WTC11 (cell line): ENCODE measurements around the gene CNGA2. TPM values are rescaled to one million over a fixed set of nuclear protein-coding genes. Genes with fewer than 3 reads are reported as not detected.

ENCODE experiments used
- ATAC-seq: fragments of 200-7000 bp; cut with Tn5 transposase; 2 replicates; pipeline ENCODE4 v1.10.0; 2021; ENCODE audit warnings: mild to moderate bottlenecking, moderate library complexity
- CTCF ChIA-PET: fragments of 300-600 bp; sonication (Branson Sonifier 250); formaldehyde crosslinking; loops from one replicate; lab custom pipeline; 2021; ENCODE audit warnings: antibody characterized with exemption; lab: Charles Lee
- POLR2A ChIA-PET: fragments of 350-600 bp; sonication (Branson Sonifier 250); formaldehyde crosslinking; loops from one replicate; lab custom pipeline; 2021; ENCODE audit warnings: antibody characterized with exemption; lab: Charles Lee
- DNase-seq: peaks from one replicate; pipeline ENCODE4 v3.0.0; 2021; ENCODE audit warnings: low spot score
- H3K27ac Mint-ChIP-seq: 2 replicates; pipeline ENCODE4 v1.8.0; 2021; ENCODE audit warnings: mixed read lengths
- H3K27me3 Mint-ChIP-seq: 2 replicates; pipeline ENCODE4 v1.8.0; 2021; ENCODE audit warnings: low read depth, mild to moderate bottlenecking, moderate library complexity, mixed read lengths
- H3K36me3 Mint-ChIP-seq: 2 replicates; pipeline ENCODE4 v1.8.0; 2021; ENCODE audit warnings: mixed read lengths
- H3K4me1 Mint-ChIP-seq: 2 replicates; pipeline ENCODE4 v1.8.0; 2022; ENCODE audit warnings: mixed read lengths
- H3K4me3 Mint-ChIP-seq: 2 replicates; pipeline ENCODE4 v1.8.0; 2021; ENCODE audit warnings: mild to moderate bottlenecking, moderate library complexity, mixed read lengths
- H3K9me3 Mint-ChIP-seq: 2 replicates; pipeline ENCODE4 v1.8.0; 2021; ENCODE audit warnings: mixed read lengths
- CBFB ChIP-seq: sonication (generic); formaldehyde crosslinking; IDR thresholded peaks from 2 replicates; pipeline ENCODE4 v1.8.1; 2022; ENCODE audit warnings: mild to moderate bottlenecking, low read depth, missing genetic modification reagents
- CREB1 ChIP-seq: sonication (generic); formaldehyde crosslinking; IDR thresholded peaks from 2 replicates; pipeline ENCODE4 v1.8.0; 2023; ENCODE audit warnings: mild to moderate bottlenecking, missing genetic modification reagents
- ELF4 ChIP-seq: sonication (generic); formaldehyde crosslinking; IDR thresholded peaks from 2 replicates; pipeline ENCODE4 v1.8.1; 2022; ENCODE audit warnings: low read depth, mild to moderate bottlenecking, moderate library complexity, missing genetic modification reagents
- ERG ChIP-seq: fragments of 250-450 bp; sonication (Bioruptor Pico); IDR thresholded peaks from 2 replicates; pipeline ENCODE4 v1.8.0; 2021; ENCODE audit warnings: mild to moderate bottlenecking
- FOXK1 ChIP-seq: sonication (generic); formaldehyde crosslinking; IDR thresholded peaks from 2 replicates; pipeline ENCODE4 v1.8.0; 2022; ENCODE audit warnings: mild to moderate bottlenecking, moderate library complexity, missing genetic modification reagents
- GRHL2 ChIP-seq: fragments of 250-450 bp; sonication (Bioruptor Pico); IDR thresholded peaks from 2 replicates; pipeline ENCODE4 v1.8.0; 2022; ENCODE audit warnings: mild to moderate bottlenecking, moderate library complexity; ENCODE audit not compliant: insufficient replicate concordance, severe bottlenecking
- HMGA2 ChIP-seq: fragments of 250-450 bp; sonication (Bioruptor Pico); IDR thresholded peaks from 2 replicates; pipeline ENCODE4 v1.4.0; 2021; ENCODE audit warnings: mild to moderate bottlenecking, moderate library complexity
- JUN ChIP-seq: sonication (generic); formaldehyde crosslinking; IDR thresholded peaks from 2 replicates; pipeline ENCODE4 v1.8.0; 2023; ENCODE audit warnings: mild to moderate bottlenecking, missing genetic modification reagents
- KAT7 ChIP-seq: sonication (generic); formaldehyde crosslinking; IDR thresholded peaks from 2 replicates; pipeline ENCODE4 v1.8.1; 2023; ENCODE audit warnings: missing genetic modification reagents, mild to moderate bottlenecking, borderline replicate concordance
- NFATC4 ChIP-seq: fragments of 250-450 bp; sonication (Bioruptor Pico); IDR thresholded peaks from 2 replicates; pipeline ENCODE4 v1.9.0; 2021; ENCODE audit warnings: mild to moderate bottlenecking
- NR2C2 ChIP-seq: sonication (generic); formaldehyde crosslinking; IDR thresholded peaks from 2 replicates; pipeline ENCODE4 v1.8.0; 2022; ENCODE audit warnings: mild to moderate bottlenecking, missing genetic modification reagents
- NR3C1 ChIP-seq: sonication (generic); formaldehyde crosslinking; conservative IDR thresholded peaks from 2 replicates; pipeline ENCODE4 v1.8.1; 2023; ENCODE audit warnings: low read depth, mild to moderate bottlenecking, missing genetic modification reagents
- OVOL2 ChIP-seq: fragments of 250-450 bp; sonication (Bioruptor Pico); IDR thresholded peaks from 2 replicates; pipeline ENCODE4 v1.9.0; 2021; ENCODE audit warnings: mild to moderate bottlenecking, borderline replicate concordance
- RELA ChIP-seq: sonication (generic); formaldehyde crosslinking; IDR thresholded peaks from 2 replicates; pipeline ENCODE4 v1.8.1; 2022; ENCODE audit warnings: missing genetic modification reagents, mild to moderate bottlenecking, borderline replicate concordance
- TCF7 ChIP-seq: sonication (generic); formaldehyde crosslinking; IDR thresholded peaks from 2 replicates; pipeline ENCODE4 v1.8.0; 2022; ENCODE audit warnings: mild to moderate bottlenecking, low read depth, missing genetic modification reagents, moderate library complexity
- ZBTB43 ChIP-seq: sonication (generic); formaldehyde crosslinking; IDR thresholded peaks from 2 replicates; pipeline ENCODE4 v1.8.1; 2023; ENCODE audit warnings: mild to moderate bottlenecking, missing genetic modification reagents
- ZNF219 ChIP-seq: sonication (generic); formaldehyde crosslinking; IDR thresholded peaks from 2 replicates; pipeline ENCODE4 v1.8.0; 2023; ENCODE audit warnings: missing genetic modification reagents, mild to moderate bottlenecking, borderline replicate concordance
- ZNF263 ChIP-seq: sonication (generic); formaldehyde crosslinking; IDR thresholded peaks from 2 replicates; pipeline ENCODE4 v1.8.1; 2022; ENCODE audit warnings: low read depth, mild to moderate bottlenecking, moderate library complexity, missing genetic modification reagents
- ZNF416 ChIP-seq: fragments of 250-450 bp; sonication (Bioruptor Pico); IDR thresholded peaks from 2 replicates; pipeline ENCODE4 v1.9.0; 2021; ENCODE audit warnings: mild to moderate bottlenecking, inconsistent platforms
- total RNA-seq: library from RNA; stranded (reverse); gene quantifications from 3 replicates; pipeline ENCODE4 v1.2.3, GENCODE V29; 2021
- TF ChIP-seq, protein P1 (sequence below): sonication (generic); formaldehyde crosslinking; IDR thresholded peaks from 2 replicates; pipeline ENCODE4 v1.8.1; 2023; ENCODE audit warnings: mild to moderate bottlenecking, missing genetic modification reagents
- TF ChIP-seq, protein P2 (sequence below): sonication (generic); formaldehyde crosslinking; IDR thresholded peaks from 2 replicates; pipeline ENCODE4 v1.8.0; 2022; ENCODE audit warnings: mild to moderate bottlenecking, missing genetic modification reagents

Gene CNGA2
- total RNA-seq, 1 experiment from 2014 or later = not detected

DNA sequence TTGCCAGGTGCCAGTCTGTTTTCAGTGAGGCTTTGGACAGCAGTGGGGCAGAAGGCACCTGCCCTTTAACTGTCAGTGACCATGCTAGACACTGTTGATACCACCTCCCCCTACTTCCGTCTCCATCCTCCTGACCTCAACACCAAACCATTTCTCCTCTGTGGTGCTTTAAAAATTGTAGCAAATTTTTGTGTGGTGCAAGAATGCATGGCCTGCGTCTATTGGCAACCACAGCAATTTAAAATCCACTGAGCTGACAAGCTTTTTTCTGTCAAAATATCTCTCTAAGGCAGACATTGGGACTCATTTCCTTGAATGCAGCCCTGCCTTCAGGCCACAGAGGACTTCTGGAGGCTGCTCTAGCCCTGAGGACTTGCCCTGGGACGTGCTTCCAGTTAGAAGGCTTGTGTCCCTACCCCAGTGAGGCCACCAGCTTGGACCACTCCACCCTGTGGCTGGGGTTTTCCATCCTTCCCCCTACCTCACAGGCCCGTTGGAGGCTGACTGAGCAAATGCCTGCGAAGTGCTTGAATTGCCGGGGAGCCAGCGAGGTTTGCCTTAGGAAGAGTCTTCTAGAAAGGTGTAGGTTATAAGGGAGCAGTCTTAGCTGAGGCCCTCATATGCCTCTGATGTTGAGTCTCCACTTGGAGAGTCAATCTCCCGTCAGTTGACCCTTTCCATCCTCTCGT is 32.4 kb upstream of the CNGA2 start (continued):
- no peak for TF ChIP-seq HMGA2
- TF ChIP-seq ZNF219 (CRISPR knock-in tag) = no peak
- no peak for TF ChIP-seq FOXK1 (CRISPR knock-in tag)
- no peak for TF ChIP-seq GRHL2 (CRISPR knock-in tag)
- no peak for TF ChIP-seq ZNF263 (CRISPR knock-in tag)
- TF ChIP-seq CREB1 (CRISPR knock-in tag) = no peak

- TF ChIP-seq TCF7 (no peak), ZNF263 (CRISPR knock-in tag) (no peak), RELA (CRISPR knock-in tag) (no peak)
- TF ChIP-seq, all 79 proteins: peak for 0
- Mint-ChIP-seq H3K36me3 (0 out of 2 replicates have a peak, but pooled peaks cover 3% of the 10 kb centered on the region), H3K4me1 (no peaks in the 10 kb centered on the region), H3K27ac (no peak overlapping the region), H3K4me3 (no peak overlapping the region), H3K27me3 (no peaks in the 10 kb centered on the region), H3K9me3 (no peaks in the 10 kb centered on the region)
- no peak for ATAC-seq
- ChIA-PET POLR2A (no interaction called here), CTCF (no interaction called here)
- no peak for DNase-seq
Observed at GRCh38 chrX:151702741-151703340, 31.7 kb upstream of the CNGA2 start.

GRCh38 chrX:151703487-151703886 is 31.1 kb upstream of the CNGA2 start:
- Mint-ChIP-seq H3K36me3 (0 out of 2 replicates have a peak, but pooled peaks cover 3% of the 10 kb centered on the region), H3K4me1 (no peaks in the 10 kb centered on the region), H3K27me3 (no peaks in the 10 kb centered on the region), H3K4me3 (no peak overlapping the region), H3K9me3 (no peaks in the 10 kb centered on the region), H3K27ac (no peak overlapping the region)
- ATAC-seq (no peak), DNase-seq (no peak)
- CTCF ChIA-PET = no interaction called here
- TF ChIP-seq CBFB (CRISPR knock-in tag) = no peak
- TF ChIP-seq ERG = no peak
- no peak for TF ChIP-seq NFATC4
- no peak for TF ChIP-seq NR3C1 (CRISPR knock-in tag)
- TF ChIP-seq OVOL2 (CRISPR knock-in tag) = no peak
- no peak for TF ChIP-seq RELA (CRISPR knock-in tag)
- POLR2A ChIA-PET = no interaction called here

DNA sequence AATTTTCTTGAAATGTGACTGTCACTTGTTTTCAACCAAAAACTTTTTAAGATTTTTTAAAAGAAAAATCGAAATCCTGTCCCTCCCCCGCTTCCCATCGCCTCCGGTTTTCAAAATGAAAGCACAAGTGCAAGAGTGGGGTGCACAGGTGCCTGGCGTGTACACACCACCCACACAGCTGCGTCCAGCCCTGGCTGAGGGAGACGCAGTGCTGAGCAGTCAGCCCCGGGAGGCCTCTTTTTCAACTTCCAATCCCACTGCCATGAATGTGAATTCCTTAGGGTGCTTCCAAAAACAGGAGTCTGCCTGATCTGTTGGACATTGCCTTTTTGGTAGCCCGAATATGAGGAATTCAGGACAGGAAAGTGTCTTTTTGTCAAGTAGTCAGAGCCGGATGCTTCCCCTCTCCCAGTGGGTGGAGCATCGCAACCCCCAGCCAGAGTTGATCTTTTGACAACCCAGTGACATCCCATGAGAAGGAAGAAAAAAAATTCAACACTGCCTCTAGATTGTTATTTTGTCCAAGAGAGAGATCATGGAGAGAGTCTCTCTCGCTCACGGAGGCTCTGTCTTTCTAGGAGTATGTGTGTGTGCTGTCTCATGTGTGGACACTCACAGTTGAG is 30.4 kb upstream of the CNGA2 start:
- CTCF ChIA-PET = no interaction called here
- POLR2A ChIA-PET = no interaction called here
- Mint-ChIP-seq H3K27me3 (no peaks in the 10 kb centered on the region), H3K4me3 (no peak overlapping the region), H3K27ac (no peak overlapping the region), H3K9me3 (no peaks in the 10 kb centered on the region), H3K36me3 (0 out of 2 replicates have a peak, but pooled peaks cover 3% of the 10 kb centered on the region), H3K4me1 (no peaks in the 10 kb centered on the region)
- DNase-seq = no peak
- ATAC-seq = no peak
- TF ChIP-seq KAT7 (CRISPR knock-in tag) = no peak
- TF ChIP-seq ELF4 (CRISPR knock-in tag) = no peak
- TF ChIP-seq, protein P1, sequence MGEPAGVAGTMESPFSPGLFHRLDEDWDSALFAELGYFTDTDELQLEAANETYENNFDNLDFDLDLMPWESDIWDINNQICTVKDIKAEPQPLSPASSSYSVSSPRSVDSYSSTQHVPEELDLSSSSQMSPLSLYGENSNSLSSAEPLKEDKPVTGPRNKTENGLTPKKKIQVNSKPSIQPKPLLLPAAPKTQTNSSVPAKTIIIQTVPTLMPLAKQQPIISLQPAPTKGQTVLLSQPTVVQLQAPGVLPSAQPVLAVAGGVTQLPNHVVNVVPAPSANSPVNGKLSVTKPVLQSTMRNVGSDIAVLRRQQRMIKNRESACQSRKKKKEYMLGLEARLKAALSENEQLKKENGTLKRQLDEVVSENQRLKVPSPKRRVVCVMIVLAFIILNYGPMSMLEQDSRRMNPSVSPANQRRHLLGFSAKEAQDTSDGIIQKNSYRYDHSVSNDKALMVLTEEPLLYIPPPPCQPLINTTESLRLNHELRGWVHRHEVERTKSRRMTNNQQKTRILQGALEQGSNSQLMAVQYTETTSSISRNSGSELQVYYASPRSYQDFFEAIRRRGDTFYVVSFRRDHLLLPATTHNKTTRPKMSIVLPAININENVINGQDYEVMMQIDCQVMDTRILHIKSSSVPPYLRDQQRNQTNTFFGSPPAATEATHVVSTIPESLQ (CRISPR knock-in tag) = no peak
- TF ChIP-seq, protein P2, sequence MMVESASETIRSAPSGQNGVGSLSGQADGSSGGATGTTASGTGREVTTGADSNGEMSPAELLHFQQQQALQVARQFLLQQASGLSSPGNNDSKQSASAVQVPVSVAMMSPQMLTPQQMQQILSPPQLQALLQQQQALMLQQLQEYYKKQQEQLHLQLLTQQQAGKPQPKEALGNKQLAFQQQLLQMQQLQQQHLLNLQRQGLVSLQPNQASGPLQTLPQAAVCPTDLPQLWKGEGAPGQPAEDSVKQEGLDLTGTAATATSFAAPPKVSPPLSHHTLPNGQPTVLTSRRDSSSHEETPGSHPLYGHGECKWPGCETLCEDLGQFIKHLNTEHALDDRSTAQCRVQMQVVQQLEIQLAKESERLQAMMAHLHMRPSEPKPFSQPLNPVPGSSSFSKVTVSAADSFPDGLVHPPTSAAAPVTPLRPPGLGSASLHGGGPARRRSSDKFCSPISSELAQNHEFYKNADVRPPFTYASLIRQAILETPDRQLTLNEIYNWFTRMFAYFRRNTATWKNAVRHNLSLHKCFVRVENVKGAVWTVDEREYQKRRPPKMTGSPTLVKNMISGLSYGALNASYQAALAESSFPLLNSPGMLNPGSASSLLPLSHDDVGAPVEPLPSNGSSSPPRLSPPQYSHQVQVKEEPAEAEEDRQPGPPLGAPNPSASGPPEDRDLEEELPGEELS (CRISPR knock-in tag) = no peak
- TF ChIP-seq ZNF416 (CRISPR knock-in tag) = no peak
- no peak for TF ChIP-seq NR2C2 (CRISPR knock-in tag)
- TF ChIP-seq ZBTB43 (CRISPR knock-in tag) = no peak
- TF ChIP-seq JUN = no peak
